Neural progenitor cell (in vitro differentiated cells): ENCODE results near the gene CWF19L1. TPM values are rescaled to one million over a fixed set of nuclear protein-coding genes. Genes with fewer than 3 reads are reported as not detected.

Source experiments
- DNase-seq: peaks from one replicate; pipeline ENCODE4 v3.0.0-alpha.2; 2016; ENCODE audit warnings: low spot score
- H2AFZ ChIP-seq: fragments of 200-600 bp; sonication (generic); replicated peaks from 2 replicates; pipeline ENCODE4 v1.6.1; 2016; ENCODE audit warnings: antibody characterized with exemption
- H3F3A ChIP-seq: fragments of 200-600 bp; sonication (generic); 2 replicates; pipeline ENCODE4 v1.6.1; 2016; ENCODE audit warnings: antibody characterized with exemption, low read depth
- H3K27ac ChIP-seq: fragments of 200-600 bp; sonication (generic); 2 replicates; pipeline ENCODE4 v1.5.1; 2016; ENCODE audit warnings: mild to moderate bottlenecking
- H3K27me3 ChIP-seq: fragments of 200-600 bp; sonication (generic); 2 replicates; pipeline ENCODE4 v1.6.1; 2016; ENCODE audit warnings: mild to moderate bottlenecking, moderate library complexity
- H3K36me3 ChIP-seq: fragments of 200-600 bp; sonication (generic); 2 replicates; pipeline ENCODE4 v1.5.1; 2016
- H3K4me1 ChIP-seq: fragments of 200-600 bp; sonication (generic); 2 replicates; pipeline ENCODE4 v1.6.1; 2016; ENCODE audit warnings: mixed run types
- H3K4me2 ChIP-seq: fragments of 200-600 bp; sonication (generic); 2 replicates; pipeline ENCODE4 v1.6.1; 2016
- H3K4me3 ChIP-seq: fragments of 200-600 bp; sonication (generic); 2 replicates; pipeline ENCODE4 v1.5.1; 2016
- H3K79me2 ChIP-seq: fragments of 200-600 bp; sonication (generic); 2 replicates; pipeline ENCODE4 v1.6.1; 2016; ENCODE audit warnings: low read depth
- H3K9ac ChIP-seq: fragments of 200-600 bp; sonication (generic); 2 replicates; pipeline ENCODE4 v1.6.1; 2016
- H3K9me3 ChIP-seq: fragments of 200-600 bp; sonication (generic); 2 replicates; pipeline ENCODE4 v1.5.1; 2016; ENCODE audit warnings: low read depth
- H4K20me1 ChIP-seq: fragments of 200-600 bp; sonication (generic); 2 replicates; pipeline ENCODE4 v1.6.1; 2016; ENCODE audit warnings: low read depth
- H3K27ac Mint-ChIP-seq: 3 replicates; pipeline ENCODE4 v1.8.0; 2021; ENCODE audit warnings: mixed read lengths
- H3K27me3 Mint-ChIP-seq: 2 replicates; pipeline ENCODE4 v1.8.0; 2022; ENCODE audit warnings: low read depth, mild to moderate bottlenecking, inconsistent platforms, moderate library complexity, mixed read lengths; ENCODE audit not compliant: insufficient read depth
- H3K36me3 Mint-ChIP-seq: 3 replicates; pipeline ENCODE4 v1.8.0; 2021; ENCODE audit warnings: mixed read lengths
- H3K4me1 Mint-ChIP-seq: 3 replicates; pipeline ENCODE4 v1.8.0; 2021; ENCODE audit warnings: mixed read lengths
- H3K4me3 Mint-ChIP-seq: 3 replicates; pipeline ENCODE4 v1.8.0; 2021; ENCODE audit warnings: mild to moderate bottlenecking, moderate library complexity, mixed read lengths
- H3K9me3 Mint-ChIP-seq: 3 replicates; pipeline ENCODE4 v1.8.0; 2020; ENCODE audit warnings: mixed read lengths
- CTCF ChIP-seq: fragments of 200-600 bp; sonication (generic); IDR thresholded peaks from 2 replicates; pipeline ENCODE4 v1.5.1; 2017; ENCODE audit warnings: antibody characterized with exemption, mild to moderate bottlenecking
- EZH2 ChIP-seq: fragments of 200-600 bp; sonication (generic); IDR thresholded peaks from 2 replicates; pipeline ENCODE4 v1.6.1; 2017; ENCODE audit warnings: antibody characterized with exemption, mild to moderate bottlenecking, moderate library complexity
- EZH2phosphoT487 ChIP-seq: fragments of 200-600 bp; sonication (generic); IDR thresholded peaks from 2 replicates; pipeline ENCODE4 v1.6.1; 2017; ENCODE audit warnings: antibody characterized with exemption
- total RNA-seq: library from RNA; depleted of rRNA; stranded (reverse); fragments of >200 nt; gene quantifications from 2 replicates; pipeline ENCODE4 v1.2.3, GENCODE V29; 2015; ENCODE audit warnings: low replicate concordance

The CWF19L1 gene
- total RNA-seq, 1 donor from 2014 or later = 35.5 TPM

GRCh38 chr10:100208276-100208675 is 59.2 kb downstream of the CWF19L1 start:
- no peaks in the 10 kb centered on the region for H3K36me3 ChIP-seq
- no peaks in the 10 kb centered on the region for H3K4me1 Mint-ChIP-seq
- H3K4me3 Mint-ChIP-seq = no peak overlapping the region
- no peak overlapping the region for H3K9ac ChIP-seq
- H3K9me3 ChIP-seq = no peaks in the 10 kb centered on the region
- no peaks in the 10 kb centered on the region for H3F3A ChIP-seq
- peaks cover 23% of the 10 kb centered on the region for H3K36me3 Mint-ChIP-seq
- no peaks in the 10 kb centered on the region for H3K4me1 ChIP-seq
- H3K9me3 Mint-ChIP-seq = no peaks in the 10 kb centered on the region
- no peak overlapping the region for H3K4me2 ChIP-seq
- no peak overlapping the region for H3K27ac ChIP-seq
- H3K79me2 ChIP-seq = no peaks in the 10 kb centered on the region
- peaks cover 2% of the 10 kb centered on the region for H3K27me3 Mint-ChIP-seq
- TF ChIP-seq CTCF = no peak
- no peak for TF ChIP-seq EZH2phosphoT487
- no peak for TF ChIP-seq EZH2
- no peak overlapping the region for H3K27ac Mint-ChIP-seq
- no peaks in the 10 kb centered on the region for H4K20me1 ChIP-seq
- DNase-seq = no peak
- no peak overlapping the region for H3K4me3 ChIP-seq
- H3K27me3 ChIP-seq = no peaks in the 10 kb centered on the region
- no peak overlapping the region for H2AFZ ChIP-seq

GRCh38 chr10:100204370-100204769 is 63.1 kb downstream of the CWF19L1 start:
- no peaks in the 10 kb centered on the region for H3K4me1 Mint-ChIP-seq
- no peaks in the 10 kb centered on the region for H3K27me3 Mint-ChIP-seq
- peaks cover 4% of the 10 kb centered on the region for H3K36me3 ChIP-seq
- no peak for TF ChIP-seq EZH2
- no peak for TF ChIP-seq EZH2phosphoT487
- TF ChIP-seq CTCF = no peak
- H2AFZ ChIP-seq = no peak overlapping the region
- H3K27ac Mint-ChIP-seq = no peak overlapping the region
- H3K4me3 ChIP-seq = no peak overlapping the region
- H3K4me2 ChIP-seq = no peak overlapping the region
- no peaks in the 10 kb centered on the region for H3K9me3 Mint-ChIP-seq
- H3K9ac ChIP-seq = no peak overlapping the region
- no peaks in the 10 kb centered on the region for H3F3A ChIP-seq
- H3K79me2 ChIP-seq = no peaks in the 10 kb centered on the region
- no peaks in the 10 kb centered on the region for H3K4me1 ChIP-seq
- H3K27ac ChIP-seq = no peak overlapping the region
- no peaks in the 10 kb centered on the region for H3K9me3 ChIP-seq
- no peaks in the 10 kb centered on the region for H4K20me1 ChIP-seq
- peaks cover 21% of the 10 kb centered on the region for H3K36me3 Mint-ChIP-seq
- no peak for DNase-seq
- no peak overlapping the region for H3K4me3 Mint-ChIP-seq
- no peaks in the 10 kb centered on the region for H3K27me3 ChIP-seq

GRCh38 chr10:100201549-100201948 is 65.9 kb downstream of the CWF19L1 start:
- H3K9ac ChIP-seq = no peak overlapping the region
- TF ChIP-seq EZH2phosphoT487 = no peak
- no peak for TF ChIP-seq EZH2
- no peak for TF ChIP-seq CTCF
- H3K27ac Mint-ChIP-seq = no peak overlapping the region
- H3K36me3 ChIP-seq = peaks cover 11% of the 10 kb centered on the region
- H3F3A ChIP-seq = no peaks in the 10 kb centered on the region
- H3K9me3 ChIP-seq = no peaks in the 10 kb centered on the region
- H3K4me3 Mint-ChIP-seq = no peak overlapping the region
- no peak for DNase-seq
- no peaks in the 10 kb centered on the region for H3K4me1 Mint-ChIP-seq
- H3K79me2 ChIP-seq = no peaks in the 10 kb centered on the region
- H3K4me3 ChIP-seq = no peak overlapping the region
- no peak overlapping the region for H2AFZ ChIP-seq
- H3K4me1 ChIP-seq = no peaks in the 10 kb centered on the region
- no peaks in the 10 kb centered on the region for H3K9me3 Mint-ChIP-seq
- H4K20me1 ChIP-seq = no peaks in the 10 kb centered on the region
- no peak overlapping the region for H3K27ac ChIP-seq
- H3K36me3 Mint-ChIP-seq = peaks cover 23% of the 10 kb centered on the region
- no peak overlapping the region for H3K4me2 ChIP-seq
- no peaks in the 10 kb centered on the region for H3K27me3 Mint-ChIP-seq
- H3K27me3 ChIP-seq = no peaks in the 10 kb centered on the region

GRCh38 chr10:100194711-100195110 is 72.7 kb downstream of the CWF19L1 start:
- H3K4me2 ChIP-seq = no peak overlapping the region
- no peak overlapping the region for H3K27ac Mint-ChIP-seq
- H3K4me1 Mint-ChIP-seq = no peaks in the 10 kb centered on the region
- H3K36me3 Mint-ChIP-seq = peaks cover 20% of the 10 kb centered on the region
- DNase-seq = no peak
- no peaks in the 10 kb centered on the region for H3K27me3 ChIP-seq
- no peaks in the 10 kb centered on the region for H3K4me1 ChIP-seq
- TF ChIP-seq EZH2phosphoT487 = no peak
- no peak for TF ChIP-seq CTCF
- TF ChIP-seq EZH2 = no peak
- no peak overlapping the region for H3K27ac ChIP-seq
- H3K9me3 Mint-ChIP-seq = no peaks in the 10 kb centered on the region
- H3K27me3 Mint-ChIP-seq = no peaks in the 10 kb centered on the region
- H3F3A ChIP-seq = peaks cover 18% of the 10 kb centered on the region
- no peaks in the 10 kb centered on the region for H3K9me3 ChIP-seq
- H2AFZ ChIP-seq = no peak overlapping the region
- H4K20me1 ChIP-seq = no peaks in the 10 kb centered on the region
- no peak overlapping the region for H3K4me3 Mint-ChIP-seq
- H3K36me3 ChIP-seq = peaks cover 7% of the 10 kb centered on the region
- H3K79me2 ChIP-seq = no peaks in the 10 kb centered on the region
- H3K4me3 ChIP-seq = no peak overlapping the region
- no peak overlapping the region for H3K9ac ChIP-seq
